HEK293 (cell line): ENCODE results near the gene TOM1L2.

ENCODE experiments used
- PATZ1 ChIP-seq: fragments of 450-650 bp; formaldehyde crosslinking; IDR thresholded peaks from 2 replicates; pipeline ENCODE4 v1.5.1; 2016; ENCODE audit warnings: missing biosample characterization, missing genetic modification characterization
- PRDM4 ChIP-seq: fragments of 450-650 bp; formaldehyde crosslinking; IDR thresholded peaks from 2 replicates; pipeline ENCODE4 v1.5.1; 2017; ENCODE audit warnings: missing biosample characterization, missing genetic modification characterization
- ZBTB7A ChIP-seq: fragments of 450-650 bp; formaldehyde crosslinking; IDR thresholded peaks from 2 replicates; pipeline ENCODE4 v1.5.1; 2016; ENCODE audit warnings: low read depth, missing biosample characterization, missing genetic modification characterization
- ZNF16 ChIP-seq: fragments of 450-650 bp; formaldehyde crosslinking; IDR thresholded peaks from 2 replicates; pipeline ENCODE4 v1.5.1; 2016; ENCODE audit warnings: low read depth, missing biosample characterization, missing genetic modification characterization
- ZNF221 ChIP-seq: fragments of 450-650 bp; formaldehyde crosslinking; IDR thresholded peaks from 2 replicates; pipeline ENCODE4 v1.5.1; 2017; ENCODE audit warnings: missing biosample characterization, missing genetic modification characterization, borderline replicate concordance
- ZNF24 ChIP-seq: fragments of 450-650 bp; formaldehyde crosslinking; IDR thresholded peaks from 2 replicates; pipeline ENCODE4 v1.5.1; 2016; ENCODE audit warnings: missing biosample characterization, missing genetic modification characterization
- ZNF549 ChIP-seq: fragments of 450-650 bp; IDR thresholded peaks from 2 replicates; pipeline ENCODE4 v1.5.1; 2018; ENCODE audit warnings: missing biosample characterization, missing genetic modification characterization, mild to moderate bottlenecking, inconsistent platforms, moderate library complexity
- ZNF600 ChIP-seq: fragments of 450-650 bp; formaldehyde crosslinking; IDR thresholded peaks from 2 replicates; pipeline ENCODE4 v1.5.1; 2016; ENCODE audit warnings: missing biosample characterization, missing genetic modification characterization
- ZNF639 ChIP-seq: fragments of 450-650 bp; formaldehyde crosslinking; IDR thresholded peaks from 2 replicates; pipeline ENCODE4 v1.5.1; 2016; ENCODE audit warnings: missing biosample characterization, missing genetic modification characterization
- ZNF843 ChIP-seq: fragments of 450-650 bp; formaldehyde crosslinking; IDR thresholded peaks from 2 replicates; pipeline ENCODE4 v1.5.1; 2016; ENCODE audit warnings: missing biosample characterization, missing genetic modification characterization
- ZSCAN30 ChIP-seq: fragments of 450-650 bp; IDR thresholded peaks from 2 replicates; pipeline ENCODE4 v1.5.1; 2018; ENCODE audit warnings: missing biosample characterization, mild to moderate bottlenecking, missing genetic modification characterization, moderate library complexity
- TF ChIP-seq, protein P1 (sequence below): fragments of 450-650 bp; formaldehyde crosslinking; IDR thresholded peaks from 2 replicates; pipeline ENCODE4 v1.5.1; 2016; ENCODE audit warnings: missing biosample characterization, missing genetic modification characterization
- TF ChIP-seq, protein P2 (sequence below): fragments of 450-650 bp; formaldehyde crosslinking; IDR thresholded peaks from 2 replicates; pipeline ENCODE4 v1.5.1; 2016; ENCODE audit warnings: missing biosample characterization, missing genetic modification characterization

GRCh38 chr17:17794382-17794781 lies 177.8 kb downstream of the TOM1L2 start:
- TF ChIP-seq, protein P1, sequence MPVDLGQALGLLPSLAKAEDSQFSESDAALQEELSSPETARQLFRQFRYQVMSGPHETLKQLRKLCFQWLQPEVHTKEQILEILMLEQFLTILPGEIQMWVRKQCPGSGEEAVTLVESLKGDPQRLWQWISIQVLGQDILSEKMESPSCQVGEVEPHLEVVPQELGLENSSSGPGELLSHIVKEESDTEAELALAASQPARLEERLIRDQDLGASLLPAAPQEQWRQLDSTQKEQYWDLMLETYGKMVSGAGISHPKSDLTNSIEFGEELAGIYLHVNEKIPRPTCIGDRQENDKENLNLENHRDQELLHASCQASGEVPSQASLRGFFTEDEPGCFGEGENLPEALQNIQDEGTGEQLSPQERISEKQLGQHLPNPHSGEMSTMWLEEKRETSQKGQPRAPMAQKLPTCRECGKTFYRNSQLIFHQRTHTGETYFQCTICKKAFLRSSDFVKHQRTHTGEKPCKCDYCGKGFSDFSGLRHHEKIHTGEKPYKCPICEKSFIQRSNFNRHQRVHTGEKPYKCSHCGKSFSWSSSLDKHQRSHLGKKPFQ: no peak
- TF ChIP-seq, protein P2, sequence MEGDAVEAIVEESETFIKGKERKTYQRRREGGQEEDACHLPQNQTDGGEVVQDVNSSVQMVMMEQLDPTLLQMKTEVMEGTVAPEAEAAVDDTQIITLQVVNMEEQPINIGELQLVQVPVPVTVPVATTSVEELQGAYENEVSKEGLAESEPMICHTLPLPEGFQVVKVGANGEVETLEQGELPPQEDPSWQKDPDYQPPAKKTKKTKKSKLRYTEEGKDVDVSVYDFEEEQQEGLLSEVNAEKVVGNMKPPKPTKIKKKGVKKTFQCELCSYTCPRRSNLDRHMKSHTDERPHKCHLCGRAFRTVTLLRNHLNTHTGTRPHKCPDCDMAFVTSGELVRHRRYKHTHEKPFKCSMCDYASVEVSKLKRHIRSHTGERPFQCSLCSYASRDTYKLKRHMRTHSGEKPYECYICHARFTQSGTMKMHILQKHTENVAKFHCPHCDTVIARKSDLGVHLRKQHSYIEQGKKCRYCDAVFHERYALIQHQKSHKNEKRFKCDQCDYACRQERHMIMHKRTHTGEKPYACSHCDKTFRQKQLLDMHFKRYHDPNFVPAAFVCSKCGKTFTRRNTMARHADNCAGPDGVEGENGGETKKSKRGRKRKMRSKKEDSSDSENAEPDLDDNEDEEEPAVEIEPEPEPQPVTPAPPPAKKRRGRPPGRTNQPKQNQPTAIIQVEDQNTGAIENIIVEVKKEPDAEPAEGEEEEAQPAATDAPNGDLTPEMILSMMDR: no peak
- no peak for TF ChIP-seq ZBTB7A
- no peak for TF ChIP-seq ZNF843 (tag by site-specific recombination)
- TF ChIP-seq ZNF600 (tag by site-specific recombination): no peak
- TF ChIP-seq ZNF549 (tag by site-specific recombination): no peak
- TF ChIP-seq ZNF24 (tag by site-specific recombination): no peak
- no peak for TF ChIP-seq ZSCAN30 (tag by site-specific recombination)
- TF ChIP-seq ZNF639 (tag by site-specific recombination): no peak
- no peak for TF ChIP-seq PRDM4 (tag by site-specific recombination)
- TF ChIP-seq PATZ1 (tag by site-specific recombination): no peak
- no peak for TF ChIP-seq ZNF221 (tag by site-specific recombination)
- TF ChIP-seq ZNF16: no peak
